ENCODE measurements around the gene GDA.
"Not testable (repeated sequence)": the region's sequence is repeated elsewhere in the genome, so short reads cannot be mapped to it uniquely, and the experiment has no call there.

GDA gene

GRCh38 chr9:72289401-72289800 lies 140.2 kb downstream of the GDA start:
- DNase-seq: no peak

GRCh38 chr9:72290311-72290710 lies 141.1 kb downstream of the GDA start:
- no peak for DNase-seq

- DNase-seq: not testable (repeated sequence)
Observed at GRCh38 chr9:72291576-72291975, 142.3 kb downstream of the GDA start.

DNA sequence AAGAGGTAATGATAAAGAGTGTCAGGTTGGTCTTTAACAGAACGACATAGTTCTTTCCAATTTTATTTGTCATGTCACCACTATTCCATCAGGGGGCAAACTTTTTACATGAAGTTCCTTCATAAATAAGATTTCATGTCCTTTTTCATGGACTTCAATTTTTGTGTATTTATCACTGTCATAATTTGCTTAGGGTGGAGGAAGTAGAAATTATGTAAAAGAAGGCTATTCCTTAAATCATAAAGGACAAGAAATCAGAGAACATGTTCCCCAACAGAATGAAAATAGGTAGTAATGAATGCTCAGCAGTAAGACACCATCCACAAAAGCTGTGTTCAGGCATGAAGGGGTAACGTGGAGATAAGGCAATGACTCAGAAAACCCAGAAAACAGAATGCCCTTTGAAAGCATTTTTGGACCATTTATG lies 143.0 kb downstream of the GDA start:
- peak in 2 of 6 experiments; percentile 11 to 24 for DNase-seq

DNA sequence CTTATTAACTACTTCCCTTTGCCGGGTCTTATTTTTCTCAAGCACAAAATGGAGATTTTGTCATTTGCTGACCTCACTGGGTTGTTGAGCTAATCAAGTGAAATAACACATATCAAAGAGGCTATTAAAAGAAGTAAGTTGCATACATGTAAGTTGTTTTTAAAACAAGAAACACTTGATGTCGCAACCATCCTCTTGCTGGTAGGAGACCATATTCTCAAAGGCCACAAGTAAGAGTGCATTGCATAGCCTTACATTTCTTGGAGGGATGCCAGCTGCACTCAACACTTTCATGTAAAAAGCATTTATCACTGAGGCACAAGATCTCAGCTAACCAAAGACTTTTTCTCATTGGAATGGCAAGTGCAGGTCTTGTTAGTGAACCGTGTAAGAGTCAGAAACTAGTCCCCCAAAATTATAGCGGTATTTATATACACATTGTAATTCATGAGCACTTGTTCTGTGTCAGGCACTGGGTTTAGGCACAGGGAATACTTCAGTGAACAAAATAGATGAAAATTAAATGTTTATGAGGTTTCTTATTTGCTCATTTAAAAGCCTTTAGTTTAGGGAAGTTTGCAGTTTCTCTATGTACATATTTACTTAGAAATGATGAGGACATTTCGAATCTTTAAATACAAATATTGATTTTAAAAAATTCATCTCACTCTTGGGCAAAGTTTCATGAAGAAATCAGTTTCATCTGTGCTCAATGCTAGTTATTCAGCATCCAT lies 143.8 kb downstream of the GDA start:
- DNase-seq: no peak

GRCh38 chr9:72294936-72295335 lies 145.7 kb downstream of the GDA start:
- no peak for DNase-seq

- DNase-seq: no peak
Observed at GRCh38 chr9:72297516-72297915, 148.3 kb downstream of the GDA start.

DNA sequence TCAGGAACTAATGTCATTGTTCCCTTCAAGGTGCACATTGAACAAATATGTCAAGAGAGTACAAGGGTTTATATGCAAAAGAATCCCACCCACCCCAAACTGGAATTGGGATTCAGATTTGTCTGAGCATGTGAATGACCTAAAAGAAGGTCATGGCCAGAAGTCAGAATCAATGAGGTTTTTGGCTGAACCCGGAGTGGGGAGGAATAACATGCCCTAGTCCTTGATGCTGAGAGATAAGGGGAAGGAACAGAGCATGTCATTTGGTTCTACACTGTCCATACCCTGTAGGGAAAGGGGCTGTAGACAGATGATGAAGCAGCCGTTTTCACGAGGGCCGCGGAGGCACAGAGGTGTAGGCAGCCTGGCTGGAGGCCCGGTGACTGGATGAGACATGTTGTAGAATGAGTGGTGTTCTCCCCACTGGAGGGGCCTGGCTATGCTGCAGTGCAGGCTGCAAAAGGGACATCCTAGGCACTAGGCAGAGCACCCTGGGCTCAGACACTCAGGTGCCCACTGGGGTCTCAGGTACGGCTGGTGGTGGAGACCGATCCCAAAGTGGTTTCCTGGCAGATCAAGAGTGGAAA lies 149.9 kb downstream of the GDA start:
- no peak for DNase-seq

GRCh38 chr9:72300873-72301272 lies 151.6 kb downstream of the GDA start:
- no peak for DNase-seq

Data from stimulated activated naive CD4-positive, alpha-beta T cell (primary cell).